Stimulated activated CD4-positive, alpha-beta T cell treated with anti-CD3 and anti-CD28 coated beads, Interleukin-15, amount 100 ng/mL, for 1 hour (primary cell): ENCODE measurements around the gene ACSS3.

Experiments used
- DNase-seq, 2 donors: peaks; one replicate each; pipeline ENCODE4 v3.0.0-alpha.2; 2020; ENCODE audit warnings: low read depth in 1 of 2, low spot score in 1 of 2

ACSS3 gene

DNA sequence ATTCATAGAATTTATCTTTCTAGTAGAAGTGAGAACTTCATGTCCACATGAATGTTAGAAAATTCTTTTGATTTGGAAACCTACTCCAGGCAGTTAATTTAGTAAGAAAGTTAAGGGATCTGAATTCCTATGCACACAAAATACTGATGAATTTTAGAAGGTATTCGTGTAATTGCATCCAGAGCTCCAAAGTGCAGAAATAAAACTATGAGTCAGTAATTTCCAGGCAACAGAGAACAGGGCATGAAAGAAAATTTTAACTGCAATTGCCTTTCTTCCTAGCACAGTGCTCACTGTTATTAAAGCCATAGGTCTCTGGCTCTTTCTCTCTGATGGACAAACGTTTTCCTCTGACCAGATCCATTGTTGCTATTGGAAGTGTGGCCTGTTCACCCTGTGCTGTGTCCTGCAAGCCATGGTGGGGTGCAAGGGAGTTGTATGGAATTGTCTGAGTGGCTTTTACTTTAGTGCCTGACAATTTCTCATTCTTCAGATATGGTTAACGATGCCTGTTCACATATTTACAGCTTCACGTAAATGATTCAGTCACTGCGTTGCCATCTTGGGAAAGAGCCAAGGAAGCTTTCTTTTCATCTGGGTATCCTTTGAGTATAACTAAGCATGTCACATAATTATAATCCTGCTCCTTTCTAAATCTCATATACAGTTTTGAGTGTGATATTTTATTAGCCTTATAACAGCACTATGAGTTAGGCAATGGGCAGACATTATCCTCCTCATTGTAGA, 145.1 kb downstream of the ACSS3 start:
- DNase-seq: no peak

GRCh38 chr12:81224626-81225025, 146.7 kb downstream of the ACSS3 start:
- DNase-seq: no peak

DNA sequence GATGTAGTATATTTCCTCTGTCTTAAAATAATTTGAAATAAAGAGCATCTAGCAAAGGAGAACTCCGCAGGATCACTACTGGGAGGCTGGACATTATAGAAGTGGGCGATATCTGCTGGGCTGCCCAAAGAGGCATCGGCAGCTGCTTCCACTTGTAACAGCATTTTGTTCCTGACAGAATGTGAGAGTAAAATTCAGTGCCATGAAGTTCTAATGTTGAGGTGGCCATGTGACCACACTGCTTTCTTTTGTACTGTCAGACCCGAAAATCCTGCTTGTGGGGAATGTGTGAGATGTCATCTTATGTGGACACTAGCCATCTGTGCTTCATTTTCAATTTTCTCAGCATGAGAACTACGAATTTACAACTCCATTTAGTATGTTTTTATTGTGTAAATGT, 151.9 kb downstream of the ACSS3 start:
- no peak for DNase-seq

DNA sequence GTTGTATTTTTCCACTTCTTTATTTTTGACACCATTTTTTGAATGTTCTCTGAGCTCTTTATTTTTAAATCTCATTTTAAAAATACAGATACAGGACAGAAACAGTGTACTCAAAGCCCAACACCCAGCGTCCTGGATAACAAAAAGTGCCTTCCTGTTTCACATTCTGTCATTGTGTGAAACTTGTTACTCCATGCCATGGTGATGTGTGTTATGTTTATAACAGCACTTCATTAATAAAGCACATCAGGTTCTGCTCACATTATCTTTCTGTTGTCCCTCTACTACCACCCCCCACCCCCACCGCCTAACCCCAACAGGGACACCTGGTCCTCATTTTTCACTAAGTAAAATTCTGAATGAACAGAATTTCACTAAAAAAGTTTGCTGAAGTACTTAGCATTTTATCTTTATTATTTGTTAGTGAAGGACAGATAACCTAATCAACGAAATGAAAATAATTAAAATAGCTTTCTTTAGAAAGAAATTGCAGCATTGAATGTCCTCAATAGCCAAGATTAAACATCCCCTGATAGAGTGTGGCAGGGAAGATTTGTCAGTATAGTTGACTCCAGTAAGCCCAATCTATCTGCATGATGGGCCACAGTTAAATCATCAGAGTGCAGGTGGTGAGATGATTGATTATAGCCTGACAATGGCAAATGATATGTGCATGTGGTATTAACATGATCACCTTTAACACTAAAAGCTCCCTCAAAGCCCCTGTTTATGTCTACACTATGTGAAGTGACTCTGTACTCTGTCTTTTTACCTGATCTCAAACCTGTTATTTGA, 153.9 kb downstream of the ACSS3 start:
- no peak for DNase-seq

GRCh38 chr12:81245458-81245857, 167.6 kb downstream of the ACSS3 start:
- DNase-seq: no peak

GRCh38 chr12:81245907-81246570, 168.2 kb downstream of the ACSS3 start:
- no peak for DNase-seq

- no peak for DNase-seq
These were observed 172.1 kb downstream of the ACSS3 start for GRCh38 chr12:81249976-81250375.

- DNase-seq: no peak
These were observed 174.3 kb downstream of the ACSS3 start for GRCh38 chr12:81252228-81252627.

DNA sequence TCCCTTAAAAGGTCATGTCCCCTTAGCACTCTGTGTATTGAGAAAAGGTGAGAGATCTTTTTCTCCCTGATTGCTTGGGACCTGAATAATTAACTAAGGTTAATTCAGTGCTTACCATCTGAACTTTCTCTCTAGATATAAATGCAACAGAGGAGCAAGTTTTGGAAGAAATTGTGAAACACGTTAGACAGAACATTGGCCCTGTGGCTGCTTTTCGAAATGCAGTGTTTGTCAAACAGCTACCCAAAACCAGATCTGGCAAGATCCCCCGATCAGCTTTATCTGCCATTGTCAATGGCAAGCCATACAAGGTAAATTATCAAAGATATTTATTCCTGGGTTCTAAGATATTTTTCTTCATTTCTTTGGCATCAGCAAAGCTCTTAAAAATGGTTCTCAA, 175.5 kb downstream of the ACSS3 start:
- no peak for DNase-seq

DNA sequence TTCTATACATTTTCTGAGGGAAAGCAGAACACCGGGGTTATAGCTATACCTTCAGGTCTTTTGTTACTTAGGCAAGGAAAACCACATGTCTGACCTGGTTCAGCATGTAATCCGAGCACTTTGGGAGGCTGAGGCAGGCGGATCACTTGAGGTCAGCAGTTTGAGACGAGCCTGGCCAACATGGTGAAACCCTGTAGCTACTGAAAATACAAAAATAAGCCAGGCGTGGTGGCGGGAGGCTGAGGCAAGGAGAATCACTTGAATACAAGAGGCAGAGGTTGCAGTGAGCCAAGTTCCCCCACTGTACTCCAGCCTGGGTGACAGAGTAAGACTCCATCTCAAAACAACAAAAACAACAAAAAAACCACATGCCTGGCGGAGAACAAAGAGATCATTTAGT, 177.6 kb downstream of the ACSS3 start:
- DNase-seq: no peak

DNA sequence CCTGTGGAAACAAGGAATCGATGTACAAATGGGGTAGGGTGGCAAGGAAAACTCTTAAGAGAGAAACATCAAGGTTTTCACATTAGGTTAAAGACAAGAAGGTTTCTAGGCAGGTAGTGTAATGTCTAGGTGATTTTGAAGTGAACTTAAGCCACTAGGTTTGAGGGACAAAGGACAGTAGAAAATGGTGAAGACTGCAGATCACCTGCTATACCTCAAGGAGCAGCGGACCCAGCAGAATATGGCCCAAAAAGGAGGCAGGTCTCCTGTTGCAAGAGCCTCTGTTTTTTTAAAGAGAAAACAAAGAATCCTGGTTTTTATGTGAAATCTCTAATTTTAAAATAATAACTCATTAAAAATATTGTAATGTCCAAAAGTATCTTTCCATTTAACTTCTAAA, 178.1 kb downstream of the ACSS3 start:
- DNase-seq: no peak

DNA sequence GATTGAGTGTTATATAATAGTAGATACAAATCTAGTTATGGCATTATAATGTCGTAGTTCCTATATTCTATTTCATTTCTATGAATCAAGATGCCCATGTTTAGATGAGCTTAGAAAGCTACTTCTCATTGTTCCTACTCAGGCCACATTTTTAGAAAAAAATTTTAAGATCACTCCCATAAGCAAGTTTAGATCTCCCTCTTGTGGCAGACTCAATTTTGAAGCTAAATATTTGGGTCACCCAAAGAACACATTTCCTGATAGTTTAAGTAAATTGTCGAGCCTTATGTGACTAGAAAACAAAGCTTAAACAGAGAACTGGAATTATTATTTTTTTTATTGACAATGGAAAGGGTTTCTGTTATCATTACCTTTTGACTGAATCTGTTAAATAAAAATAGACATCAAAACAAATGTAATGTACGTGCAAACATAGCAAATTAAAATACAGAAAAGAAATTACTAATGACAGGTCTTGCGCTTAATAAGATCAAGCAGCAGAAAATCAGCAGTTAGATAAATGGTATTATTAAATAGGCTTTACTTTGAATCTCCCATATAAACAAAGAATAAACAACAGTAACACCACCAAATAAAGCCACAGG, 180.2 kb downstream of the ACSS3 start:
- DNase-seq: no peak

DNA sequence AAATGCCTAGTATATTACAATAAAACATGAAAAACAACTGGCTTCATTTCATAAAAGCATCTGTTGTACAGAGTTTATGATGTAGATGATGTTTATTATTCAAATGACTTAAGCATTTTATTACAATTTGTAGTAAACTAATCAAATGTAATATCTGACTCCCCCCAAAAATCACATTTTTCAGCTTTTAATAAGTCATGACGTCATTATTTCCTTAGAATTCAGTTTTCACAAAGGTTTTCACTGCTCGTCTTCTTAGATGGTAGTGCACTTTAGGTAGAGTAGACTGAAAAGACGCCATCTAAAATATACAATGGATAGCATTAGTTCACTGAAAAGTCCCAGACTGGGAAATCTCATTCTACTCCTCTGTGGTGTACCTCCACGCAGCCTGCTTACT, 181.5 kb downstream of the ACSS3 start:
- no peak for DNase-seq

- DNase-seq: no peak
These were observed 183.8 kb downstream of the ACSS3 start for GRCh38 chr12:81261508-81262207.

- no peak for DNase-seq
These were observed 185.2 kb downstream of the ACSS3 start for GRCh38 chr12:81263072-81263471.

GRCh38 chr12:81270385-81270784, 192.5 kb downstream of the ACSS3 start:
- DNase-seq: no peak

DNA sequence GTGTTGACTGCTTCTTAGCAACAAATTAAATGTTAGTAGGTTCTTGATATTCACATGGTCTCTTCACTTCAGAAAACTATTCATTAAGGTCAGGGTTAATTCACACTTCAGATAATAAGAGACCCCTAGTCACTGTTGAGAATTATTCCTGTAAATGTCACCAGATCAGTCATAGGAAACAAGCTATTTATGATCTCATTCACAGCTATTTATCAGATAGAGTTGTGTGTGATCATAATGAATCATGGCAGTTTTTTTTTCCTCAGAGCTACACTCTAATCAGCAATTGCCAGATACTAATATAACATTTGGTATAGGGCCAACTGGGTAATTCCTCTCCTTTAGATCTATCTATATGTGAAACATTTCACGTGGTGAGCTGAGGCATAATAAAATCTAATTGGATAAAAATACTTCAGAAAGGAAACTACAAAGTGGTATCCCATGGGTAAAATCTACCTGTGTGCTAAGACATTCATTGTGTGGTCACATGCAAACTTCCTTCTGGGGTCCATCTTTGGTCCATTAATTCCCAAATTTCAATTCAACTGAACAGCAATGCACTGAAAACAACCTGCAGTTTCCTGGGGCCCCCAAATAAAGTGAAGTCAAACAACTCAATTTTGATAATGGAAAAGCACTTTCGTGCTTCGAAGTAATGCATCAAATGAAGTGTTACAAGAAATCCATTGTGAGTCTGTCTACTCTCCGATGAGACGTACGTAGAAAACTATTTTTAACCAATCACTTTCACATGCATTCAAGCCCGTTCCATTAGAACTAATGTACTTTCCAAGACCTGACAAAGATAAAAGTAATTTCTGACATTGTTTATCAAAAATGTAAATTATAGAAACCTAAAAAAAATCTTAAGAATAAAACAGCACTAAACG, 197.0 kb downstream of the ACSS3 start:
- DNase-seq: no peak

- no peak for DNase-seq
These were observed 206.3 kb downstream of the ACSS3 start for GRCh38 chr12:81284137-81284536.

- no peak for DNase-seq
These were observed 210.8 kb downstream of the ACSS3 start for GRCh38 chr12:81288651-81289050.
